SK-N-SH treated with all-trans-retinoic acid at 6 μM for 48 hours (cell line): ENCODE results near the gene AKT1.

Experiments used
- ATAC-seq: fragments of 200-7000 bp; cut with Tn5 transposase; 3 replicates; pipeline ENCODE4 v1.9.1; 2020; ENCODE audit warnings: mild to moderate bottlenecking, moderate library complexity
- ARNTL ChIP-seq: fragments of 450-650 bp; formaldehyde crosslinking; IDR thresholded peaks from 2 replicates; pipeline ENCODE4 v1.5.0; 2020; ENCODE audit warnings: low read depth, mild to moderate bottlenecking, moderate library complexity, borderline replicate concordance
- BACH2 ChIP-seq: fragments of 250-450 bp; sonication (Bioruptor Pico); IDR thresholded peaks from 2 replicates; pipeline ENCODE4 v1.9.0; 2021; ENCODE audit warnings: mild to moderate bottlenecking, borderline replicate concordance
- CSDC2 ChIP-seq: fragments of 250-450 bp; sonication (Bioruptor Pico); IDR thresholded peaks from 2 replicates; pipeline ENCODE4 v1.5.0; 2020; ENCODE audit warnings: mild to moderate bottlenecking, moderate library complexity
- CSRNP3 ChIP-seq: fragments of 250-450 bp; sonication (Bioruptor Pico); IDR thresholded peaks from 2 replicates; pipeline ENCODE4 v1.5.1; 2021; ENCODE audit warnings: mild to moderate bottlenecking, moderate library complexity
- ESRRG ChIP-seq: fragments of 250-450 bp; sonication (Bioruptor Pico); IDR thresholded peaks from 2 replicates; pipeline ENCODE4 v1.6.1; 2021; ENCODE audit warnings: mild to moderate bottlenecking
- GLIS3 ChIP-seq: fragments of 250-450 bp; sonication (Bioruptor Pico); IDR thresholded peaks from 2 replicates; pipeline ENCODE4 v1.5.0; 2020; ENCODE audit warnings: mild to moderate bottlenecking, moderate library complexity
- ISL1 ChIP-seq: fragments of 250-450 bp; sonication (Bioruptor Pico); IDR thresholded peaks from 2 replicates; pipeline ENCODE4 v2.1.2; 2022; ENCODE audit warnings: mild to moderate bottlenecking, moderate library complexity
- OSR1 ChIP-seq: fragments of 250-450 bp; sonication (Bioruptor Pico); IDR thresholded peaks from 2 replicates; pipeline ENCODE4 v1.8.0; 2022; ENCODE audit warnings: moderate library complexity, mild to moderate bottlenecking, inconsistent platforms
- PPARA ChIP-seq: fragments of 250-450 bp; sonication (Bioruptor Pico); IDR thresholded peaks from 2 replicates; pipeline ENCODE4 v1.5.0; 2020; ENCODE audit warnings: mild to moderate bottlenecking, borderline replicate concordance
- RARB ChIP-seq: fragments of 250-450 bp; sonication (Bioruptor Pico); IDR thresholded peaks from 2 replicates; pipeline ENCODE4 v1.8.0; 2021; ENCODE audit warnings: mild to moderate bottlenecking, moderate library complexity
- SNAI2 ChIP-seq: fragments of 250-450 bp; sonication (Bioruptor Pico); IDR thresholded peaks from 2 replicates; pipeline ENCODE4 v1.5.0; 2020; ENCODE audit warnings: mild to moderate bottlenecking, moderate library complexity
- TCF4 ChIP-seq: fragments of 250-450 bp; sonication (Bioruptor Pico); IDR thresholded peaks from 2 replicates; pipeline ENCODE4 v1.8.0; 2021; ENCODE audit warnings: mild to moderate bottlenecking, moderate library complexity, borderline replicate concordance
- TOX ChIP-seq: fragments of 250-450 bp; sonication (Bioruptor Pico); IDR thresholded peaks from 2 replicates; pipeline ENCODE4 v1.8.0; 2021; ENCODE audit warnings: mild to moderate bottlenecking, moderate library complexity, borderline replicate concordance
- ZC3H10 ChIP-seq: fragments of 250-450 bp; sonication (Bioruptor Pico); IDR thresholded peaks from 2 replicates; pipeline ENCODE4 v1.5.1; 2021; ENCODE audit warnings: mild to moderate bottlenecking, moderate library complexity
- ZFP3 ChIP-seq: fragments of 250-450 bp; sonication (Bioruptor Pico); IDR thresholded peaks from 2 replicates; pipeline ENCODE4 v1.5.0; 2020; ENCODE audit warnings: mild to moderate bottlenecking, moderate library complexity
- ZNF565 ChIP-seq: fragments of 450-650 bp; formaldehyde crosslinking; conservative IDR thresholded peaks from 2 replicates; pipeline ENCODE4 v1.5.0; 2020; ENCODE audit warnings: low read depth, mild to moderate bottlenecking, moderate library complexity
- ZNF70 ChIP-seq: fragments of 450-650 bp; formaldehyde crosslinking; IDR thresholded peaks from 2 replicates; pipeline ENCODE4 v1.5.0; 2020; ENCODE audit warnings: mild to moderate bottlenecking, moderate library complexity
- ZNF8 ChIP-seq: fragments of 450-650 bp; formaldehyde crosslinking; IDR thresholded peaks from 2 replicates; pipeline ENCODE4 v1.5.0; 2020; ENCODE audit warnings: mild to moderate bottlenecking, moderate library complexity
- TF ChIP-seq, protein P1 (sequence below): fragments of 250-450 bp; sonication (Bioruptor Pico); IDR thresholded peaks from 2 replicates; pipeline ENCODE4 v1.8.0; 2021; ENCODE audit warnings: low read depth, mild to moderate bottlenecking, moderate library complexity, borderline replicate concordance
- TF ChIP-seq, protein P2 (sequence below): fragments of 250-450 bp; sonication (Bioruptor Pico); IDR thresholded peaks from 2 replicates; pipeline ENCODE4 v1.5.1; 2020; ENCODE audit warnings: low read depth, mild to moderate bottlenecking, moderate library complexity
- TF ChIP-seq, protein P3 (sequence below): fragments of 250-450 bp; sonication (Bioruptor Pico); IDR thresholded peaks from 2 replicates; pipeline ENCODE4 v1.8.0; 2020; ENCODE audit warnings: mild to moderate bottlenecking, moderate library complexity, borderline replicate concordance

The AKT1 gene

DNA sequence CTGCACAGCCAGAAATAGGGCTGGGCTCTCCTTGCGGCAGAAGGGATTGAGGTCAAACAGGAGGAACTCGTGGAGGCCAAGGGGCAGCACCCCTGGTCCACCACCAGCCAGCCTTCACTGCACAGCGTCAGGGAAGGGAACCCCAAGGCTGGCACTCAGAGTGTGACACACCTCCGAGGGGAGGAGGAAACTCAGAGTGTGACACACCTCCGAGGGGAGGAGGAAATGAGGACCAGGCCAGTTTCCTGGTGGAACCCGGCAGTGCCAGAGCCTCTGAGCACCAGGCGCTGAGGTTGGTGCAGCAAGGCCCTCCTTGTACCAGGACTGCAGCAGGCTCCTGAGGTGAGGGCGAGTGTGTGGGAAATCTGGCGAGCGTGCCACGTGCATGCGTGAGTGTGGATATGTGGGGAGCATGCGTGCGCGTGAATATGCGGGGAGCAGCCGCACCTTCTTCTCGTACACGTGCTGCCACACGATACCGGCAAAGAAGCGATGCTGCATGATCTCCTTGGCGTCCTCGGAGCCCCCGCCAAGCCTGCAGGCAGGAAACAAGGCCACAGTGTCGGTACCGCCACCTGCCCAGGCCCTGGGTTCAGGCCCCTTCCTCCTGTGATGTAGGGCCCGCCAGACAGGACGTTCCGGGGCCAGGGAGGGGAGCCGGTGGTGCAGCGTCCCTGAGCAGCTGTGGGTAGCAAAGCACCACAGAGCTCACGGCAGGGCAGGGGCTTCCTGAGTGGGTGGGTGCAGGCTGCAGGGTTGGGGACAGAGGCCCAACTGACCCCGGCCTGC, 23.4 kb downstream of the AKT1 start:
- ATAC-seq = no peak
- TF ChIP-seq, protein P1, sequence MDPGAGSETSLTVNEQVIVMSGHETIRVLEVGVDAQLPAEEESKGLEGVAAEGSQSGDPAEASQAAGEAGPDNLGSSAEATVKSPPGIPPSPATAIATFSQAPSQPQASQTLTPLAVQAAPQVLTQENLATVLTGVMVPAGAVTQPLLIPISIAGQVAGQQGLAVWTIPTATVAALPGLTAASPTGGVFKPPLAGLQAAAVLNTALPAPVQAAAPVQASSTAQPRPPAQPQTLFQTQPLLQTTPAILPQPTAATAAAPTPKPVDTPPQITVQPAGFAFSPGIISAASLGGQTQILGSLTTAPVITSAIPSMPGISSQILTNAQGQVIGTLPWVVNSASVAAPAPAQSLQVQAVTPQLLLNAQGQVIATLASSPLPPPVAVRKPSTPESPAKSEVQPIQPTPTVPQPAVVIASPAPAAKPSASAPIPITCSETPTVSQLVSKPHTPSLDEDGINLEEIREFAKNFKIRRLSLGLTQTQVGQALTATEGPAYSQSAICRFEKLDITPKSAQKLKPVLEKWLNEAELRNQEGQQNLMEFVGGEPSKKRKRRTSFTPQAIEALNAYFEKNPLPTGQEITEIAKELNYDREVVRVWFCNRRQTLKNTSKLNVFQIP (CRISPR knock-in tag) = no peak
- TF ChIP-seq ZNF8 (CRISPR knock-in tag) (no peak), CSRNP3 (CRISPR knock-in tag) (no peak), TOX (CRISPR knock-in tag) (no peak), PPARA (no peak), OSR1 (CRISPR knock-in tag) (no peak), ZC3H10 (no peak), ESRRG (CRISPR knock-in tag) (no peak), ZNF70 (CRISPR knock-in tag) (no peak), CSDC2 (no peak), ARNTL (no peak), SNAI2 (CRISPR knock-in tag) (no peak), ZNF565 (CRISPR knock-in tag) (no peak)
- TF ChIP-seq, protein P2, sequence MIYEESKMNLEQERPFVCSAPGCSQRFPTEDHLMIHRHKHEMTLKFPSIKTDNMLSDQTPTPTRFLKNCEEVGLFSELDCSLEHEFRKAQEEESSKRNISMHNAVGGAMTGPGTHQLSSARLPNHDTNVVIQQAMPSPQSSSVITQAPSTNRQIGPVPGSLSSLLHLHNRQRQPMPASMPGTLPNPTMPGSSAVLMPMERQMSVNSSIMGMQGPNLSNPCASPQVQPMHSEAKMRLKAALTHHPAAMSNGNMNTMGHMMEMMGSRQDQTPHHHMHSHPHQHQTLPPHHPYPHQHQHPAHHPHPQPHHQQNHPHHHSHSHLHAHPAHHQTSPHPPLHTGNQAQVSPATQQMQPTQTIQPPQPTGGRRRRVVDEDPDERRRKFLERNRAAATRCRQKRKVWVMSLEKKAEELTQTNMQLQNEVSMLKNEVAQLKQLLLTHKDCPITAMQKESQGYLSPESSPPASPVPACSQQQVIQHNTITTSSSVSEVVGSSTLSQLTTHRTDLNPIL (CRISPR knock-in tag) = no peak
- TF ChIP-seq, protein P3, sequence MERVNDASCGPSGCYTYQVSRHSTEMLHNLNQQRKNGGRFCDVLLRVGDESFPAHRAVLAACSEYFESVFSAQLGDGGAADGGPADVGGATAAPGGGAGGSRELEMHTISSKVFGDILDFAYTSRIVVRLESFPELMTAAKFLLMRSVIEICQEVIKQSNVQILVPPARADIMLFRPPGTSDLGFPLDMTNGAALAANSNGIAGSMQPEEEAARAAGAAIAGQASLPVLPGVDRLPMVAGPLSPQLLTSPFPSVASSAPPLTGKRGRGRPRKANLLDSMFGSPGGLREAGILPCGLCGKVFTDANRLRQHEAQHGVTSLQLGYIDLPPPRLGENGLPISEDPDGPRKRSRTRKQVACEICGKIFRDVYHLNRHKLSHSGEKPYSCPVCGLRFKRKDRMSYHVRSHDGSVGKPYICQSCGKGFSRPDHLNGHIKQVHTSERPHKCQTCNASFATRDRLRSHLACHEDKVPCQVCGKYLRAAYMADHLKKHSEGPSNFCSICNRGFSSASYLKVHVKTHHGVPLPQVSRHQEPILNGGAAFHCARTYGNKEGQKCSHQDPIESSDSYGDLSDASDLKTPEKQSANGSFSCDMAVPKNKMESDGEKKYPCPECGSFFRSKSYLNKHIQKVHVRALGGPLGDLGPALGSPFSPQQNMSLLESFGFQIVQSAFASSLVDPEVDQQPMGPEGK (CRISPR knock-in tag) = no peak
- TF ChIP-seq, all 23 proteins: peak for 0

DNA sequence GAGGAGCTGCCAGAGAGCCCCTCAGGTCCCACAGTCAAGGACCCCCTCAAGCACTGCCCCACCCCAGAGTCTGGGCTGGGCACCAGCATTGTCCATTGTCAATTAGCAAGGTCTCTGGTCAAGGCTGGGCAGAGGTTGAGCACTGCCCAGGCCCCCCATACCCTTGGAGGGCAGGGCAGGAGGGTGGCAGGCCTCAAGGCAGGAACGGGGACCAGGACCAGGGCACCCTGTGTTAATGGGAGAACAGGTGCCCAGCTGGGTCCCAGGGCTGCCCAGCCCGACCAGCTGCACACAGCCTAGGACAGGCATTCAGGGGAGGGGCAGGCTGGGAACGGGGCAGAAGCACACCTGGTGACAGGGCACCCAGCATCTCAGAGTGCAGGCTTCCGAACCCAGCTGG, 24.2 kb downstream of the AKT1 start:
- TF ChIP-seq, protein P2 (CRISPR knock-in tag) = no peak
- TF ChIP-seq CSDC2 (no peak), RARB (no peak), ZFP3 (no peak), OSR1 (CRISPR knock-in tag) (no peak), GLIS3 (CRISPR knock-in tag) (no peak), BACH2 (CRISPR knock-in tag) (no peak), ISL1 (CRISPR knock-in tag) (no peak), ARNTL (no peak), ZNF8 (CRISPR knock-in tag) (no peak), ESRRG (CRISPR knock-in tag) (no peak)
- TF ChIP-seq, protein P3 (CRISPR knock-in tag) = no peak

GRCh38 chr14:104770851-104771272, 24.7 kb downstream of the AKT1 start:
- ATAC-seq = no peak
- no peak for TF ChIP-seq ESRRG (CRISPR knock-in tag)
- no peak for TF ChIP-seq TCF4 (CRISPR knock-in tag)

More for the DNA sequence above, 24.2 kb downstream of the AKT1 start:
- ATAC-seq = no peak
